Brain microvascular endothelial cell (primary cell): ENCODE results near the gene SNRNP40.
A peak's percentile ranks its signal among the peaks of the same experiment; 100 is the strongest.

Experiments
- DNase-seq: peaks from one replicate; pipeline ENCODE4 v3.0.0-alpha.2; 2020
- H3K27ac ChIP-seq: fragments of 250-450 bp; sonication (Bioruptor Pico); 2 replicates; pipeline ENCODE4 v1.5.1; 2020; ENCODE audit warnings: mild to moderate bottlenecking, moderate library complexity
- H3K27me3 ChIP-seq: fragments of 250-450 bp; sonication (Bioruptor Pico); replicated peaks from 2 replicates; pipeline ENCODE4 v1.5.1; 2020; ENCODE audit warnings: mild to moderate bottlenecking
- H3K36me3 ChIP-seq: fragments of 250-450 bp; sonication (Bioruptor Pico); replicated peaks from 2 replicates; pipeline ENCODE4 v1.5.1; 2020; ENCODE audit warnings: mild to moderate bottlenecking
- H3K4me3 ChIP-seq: 2 replicates; pipeline ENCODE4 v1.5.1; 2011; ENCODE audit warnings: low read depth, mild to moderate bottlenecking, control low read depth, low read length, moderate library complexity
- in situ Hi-C: cut with HindIII; loops from 2 replicates; pipeline ENCODE4 v1.10.0; 2017; ENCODE audit warnings: low sequenced_read_pairs, low pct_ligation_motif_present
- TF ChIP-seq, protein P1 (sequence below): IDR thresholded peaks from 2 replicates; pipeline ENCODE4 v1.5.1; 2011; ENCODE audit warnings: low read depth, mild to moderate bottlenecking, moderate library complexity, low read length, control low read depth, inconsistent platforms; ENCODE audit errors: missing control alignments

The SNRNP40 gene

GRCh38 chr1:31218705-31219104 lies 77.9 kb downstream of the SNRNP40 start:
- Histone ChIP-seq H3K27me3 (peaks cover 9% of the 10 kb centered on the region), H3K4me3 (no peak overlapping the region), H3K36me3 (no peaks in the 10 kb centered on the region), H3K27ac (no peak overlapping the region)
- TF ChIP-seq, protein P1, sequence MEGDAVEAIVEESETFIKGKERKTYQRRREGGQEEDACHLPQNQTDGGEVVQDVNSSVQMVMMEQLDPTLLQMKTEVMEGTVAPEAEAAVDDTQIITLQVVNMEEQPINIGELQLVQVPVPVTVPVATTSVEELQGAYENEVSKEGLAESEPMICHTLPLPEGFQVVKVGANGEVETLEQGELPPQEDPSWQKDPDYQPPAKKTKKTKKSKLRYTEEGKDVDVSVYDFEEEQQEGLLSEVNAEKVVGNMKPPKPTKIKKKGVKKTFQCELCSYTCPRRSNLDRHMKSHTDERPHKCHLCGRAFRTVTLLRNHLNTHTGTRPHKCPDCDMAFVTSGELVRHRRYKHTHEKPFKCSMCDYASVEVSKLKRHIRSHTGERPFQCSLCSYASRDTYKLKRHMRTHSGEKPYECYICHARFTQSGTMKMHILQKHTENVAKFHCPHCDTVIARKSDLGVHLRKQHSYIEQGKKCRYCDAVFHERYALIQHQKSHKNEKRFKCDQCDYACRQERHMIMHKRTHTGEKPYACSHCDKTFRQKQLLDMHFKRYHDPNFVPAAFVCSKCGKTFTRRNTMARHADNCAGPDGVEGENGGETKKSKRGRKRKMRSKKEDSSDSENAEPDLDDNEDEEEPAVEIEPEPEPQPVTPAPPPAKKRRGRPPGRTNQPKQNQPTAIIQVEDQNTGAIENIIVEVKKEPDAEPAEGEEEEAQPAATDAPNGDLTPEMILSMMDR: no peak
- DNase-seq: no peak
- in situ Hi-C loops: no loop called here

- no peaks in the 10 kb centered on the region for H3K36me3 ChIP-seq
- no peak overlapping the region for H3K4me3 ChIP-seq
- in situ Hi-C loops: no loop called here
- peak; percentile 27 for DNase-seq
- H3K27me3 ChIP-seq: peaks cover 9% of the 10 kb centered on the region
- TF ChIP-seq, protein P1: no peak
- H3K27ac ChIP-seq: no peak overlapping the region
These were observed 80.6 kb downstream of the SNRNP40 start for GRCh38 chr1:31216016-31216415.

- in situ Hi-C loops: no loop called here
- Histone ChIP-seq H3K27ac (no peak overlapping the region), H3K27me3 (peaks cover 9% of the 10 kb centered on the region), H3K36me3 (no peaks in the 10 kb centered on the region), H3K4me3 (no peak overlapping the region)
- TF ChIP-seq, protein P1: no peak
- no peak for DNase-seq
These were observed 81.5 kb downstream of the SNRNP40 start for GRCh38 chr1:31215065-31215570.

DNA sequence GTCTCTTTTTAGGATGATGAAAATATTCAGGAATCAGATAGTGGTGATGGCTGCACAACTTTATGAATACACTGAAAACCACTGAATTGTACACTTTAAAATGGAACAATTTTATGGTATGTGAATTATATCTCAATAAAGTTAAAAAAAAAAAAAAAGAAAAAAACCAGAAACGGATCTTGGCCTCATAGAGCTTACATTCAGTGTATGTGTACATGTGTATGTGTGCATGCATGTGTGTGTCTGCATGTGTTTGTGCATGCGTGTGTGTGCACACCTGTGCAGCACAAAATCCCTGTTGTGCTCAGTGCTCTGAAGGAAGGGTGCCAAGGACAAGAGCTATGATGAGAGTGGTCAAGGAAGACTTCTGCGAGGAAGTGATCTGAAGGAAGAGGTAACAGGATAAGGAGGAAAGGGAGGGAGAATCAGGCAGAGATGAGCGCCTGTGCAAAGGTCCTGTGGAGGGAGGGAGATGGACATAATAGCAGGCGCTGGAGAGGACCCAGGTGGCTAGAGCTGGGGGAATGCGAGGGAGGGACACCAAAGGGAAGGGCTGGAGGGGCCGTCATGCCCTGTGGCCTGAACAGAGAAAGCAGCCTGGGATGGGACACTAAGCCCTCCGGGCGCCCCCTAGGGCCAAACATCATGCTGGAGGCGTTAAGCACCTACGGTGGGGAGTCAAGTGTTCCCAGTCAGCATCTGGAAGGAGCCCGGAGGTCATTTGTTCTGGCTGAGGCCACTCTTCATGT lies 82.1 kb downstream of the SNRNP40 start:
- H3K27me3 ChIP-seq: peaks cover 9% of the 10 kb centered on the region
- no peaks in the 10 kb centered on the region for H3K36me3 ChIP-seq
- H3K27ac ChIP-seq: no peak overlapping the region
- TF ChIP-seq, protein P1: peak; percentile 35
- no peak for DNase-seq
- no peak overlapping the region for H3K4me3 ChIP-seq
- in situ Hi-C loops: no loop called here
